HEK293 (cell line): ENCODE results near the gene LASP1.
A peak's percentile ranks its signal among the peaks of the same experiment; 100 is the strongest.

Source experiments
- CTCF ChIA-PET: fragments of 350-600 bp; formaldehyde crosslinking; extraction: SDS; loops from one replicate; lab custom pipeline; 2021; ENCODE audit warnings: antibody characterized with exemption; lab: Yijun Ruan, JAX
- POLR2A ChIA-PET: fragments of 300-600 bp; formaldehyde crosslinking; extraction: SDS; loops from one replicate; lab custom pipeline; 2020; ENCODE audit warnings: antibody characterized with exemption, inconsistent platforms; lab: Yijun Ruan, JAX
- H3K27ac ChIP-seq: fragments of 200-500 bp; sonication (Bioruptor generic); 2 replicates; pipeline ENCODE4 v1.5.1; 2014; ENCODE audit warnings: low read depth, low read length, control low read depth, inconsistent platforms; ENCODE audit errors: extremely low read depth
- H3K36me3 ChIP-seq, 2 experiments: fragments of 200-500 bp in 1 of 2; sonication (Bioruptor generic) in 1 of 2; 1 replicate in 1 of 2; 2 replicates in 1 of 2; pipeline ENCODE4 v1.5.1; 2014 to 2017; ENCODE audit warnings: inconsistent platforms in 2 of 2, low read length in 2 of 2; ENCODE audit not compliant: control insufficient read depth in 2 of 2, insufficient read depth in 1 of 2
- H3K4me1 ChIP-seq: fragments of 200-500 bp; sonication (Bioruptor generic); 2 replicates; pipeline ENCODE4 v1.5.1; 2014; ENCODE audit warnings: mild to moderate bottlenecking, low read length, inconsistent platforms; ENCODE audit not compliant: control insufficient read depth, insufficient read depth
- H3K4me3 ChIP-seq: 2 replicates; pipeline ENCODE4 v1.5.1; 2011; ENCODE audit warnings: low read depth, mild to moderate bottlenecking, control low read depth, low read length, moderate library complexity
- H3K9me3 ChIP-seq: fragments of 200-500 bp; sonication (Bioruptor generic); 2 replicates; pipeline ENCODE4 v1.5.1; 2014; ENCODE audit warnings: low read depth, low read length, inconsistent platforms; ENCODE audit not compliant: control insufficient read depth, insufficient read depth
- AEBP2 ChIP-seq: fragments of 450-650 bp; formaldehyde crosslinking; IDR thresholded peaks from 2 replicates; pipeline ENCODE4 v1.5.1; 2016; ENCODE audit warnings: missing biosample characterization, missing genetic modification characterization, borderline replicate concordance
- CTCF ChIP-seq: fragments of 450-650 bp; formaldehyde crosslinking; IDR thresholded peaks from 2 replicates; pipeline ENCODE4 v1.5.1; 2016; ENCODE audit warnings: missing biosample characterization, missing genetic modification characterization
- GLI4 ChIP-seq: fragments of 450-650 bp; formaldehyde crosslinking; IDR thresholded peaks from 2 replicates; pipeline ENCODE4 v1.5.1; 2016; ENCODE audit warnings: missing biosample characterization, missing genetic modification characterization
- HIC1 ChIP-seq: fragments of 450-650 bp; formaldehyde crosslinking; IDR thresholded peaks from 2 replicates; pipeline ENCODE4 v1.5.1; 2016; ENCODE audit warnings: missing biosample characterization, missing genetic modification characterization
- MZF1 ChIP-seq: fragments of 450-650 bp; formaldehyde crosslinking; IDR thresholded peaks from 2 replicates; pipeline ENCODE4 v1.5.1; 2017; ENCODE audit warnings: missing biosample characterization, missing genetic modification characterization, borderline replicate concordance
- OVOL3 ChIP-seq: fragments of 450-650 bp; formaldehyde crosslinking; IDR thresholded peaks from 2 replicates; pipeline ENCODE4 v1.5.1; 2016; ENCODE audit warnings: missing biosample characterization, missing genetic modification characterization
- PRDM1 ChIP-seq: fragments of 450-650 bp; formaldehyde crosslinking; IDR thresholded peaks from 2 replicates; pipeline ENCODE4; 2016; ENCODE audit warnings: missing biosample characterization, missing genetic modification characterization
- SP3 ChIP-seq: fragments of 450-650 bp; formaldehyde crosslinking; IDR thresholded peaks from 2 replicates; pipeline ENCODE4 v1.5.1; 2016; ENCODE audit warnings: missing biosample characterization, missing genetic modification characterization
- SP7 ChIP-seq: fragments of 450-650 bp; formaldehyde crosslinking; IDR thresholded peaks from 2 replicates; pipeline ENCODE4 v1.5.1; 2016; ENCODE audit warnings: missing biosample characterization, missing genetic modification characterization
- WT1 ChIP-seq: fragments of 450-650 bp; formaldehyde crosslinking; IDR thresholded peaks from 2 replicates; pipeline ENCODE4 v1.5.1; 2016; ENCODE audit warnings: missing biosample characterization, missing genetic modification characterization
- ZBTB17 ChIP-seq: fragments of 450-650 bp; formaldehyde crosslinking; IDR thresholded peaks from 2 replicates; pipeline ENCODE4 v1.5.1; 2016; ENCODE audit warnings: missing biosample characterization, missing genetic modification characterization
- ZBTB21 ChIP-seq: fragments of 450-650 bp; formaldehyde crosslinking; IDR thresholded peaks from 2 replicates; pipeline ENCODE4 v1.5.1; 2017; ENCODE audit warnings: missing biosample characterization, missing genetic modification characterization
- ZBTB48 ChIP-seq: fragments of 450-650 bp; formaldehyde crosslinking; IDR thresholded peaks from 2 replicates; pipeline ENCODE4 v1.5.1; 2016; ENCODE audit warnings: missing biosample characterization, missing genetic modification characterization
- ZEB2 ChIP-seq: fragments of 450-650 bp; formaldehyde crosslinking; IDR thresholded peaks from 2 replicates; pipeline ENCODE4 v1.5.1; 2016; ENCODE audit warnings: missing biosample characterization, missing genetic modification characterization
- ZFP37 ChIP-seq: fragments of 450-650 bp; formaldehyde crosslinking; IDR thresholded peaks from 2 replicates; pipeline ENCODE4 v1.5.1; 2016; ENCODE audit warnings: missing biosample characterization, missing genetic modification characterization
- ZNF133 ChIP-seq: fragments of 450-650 bp; formaldehyde crosslinking; IDR thresholded peaks from 2 replicates; pipeline ENCODE4 v1.5.1; 2016; ENCODE audit warnings: missing biosample characterization, missing genetic modification characterization
- ZNF169 ChIP-seq: fragments of 450-650 bp; formaldehyde crosslinking; IDR thresholded peaks from 2 replicates; pipeline ENCODE4 v1.5.1; 2016; ENCODE audit warnings: missing biosample characterization, missing genetic modification characterization
- ZNF239 ChIP-seq: fragments of 450-650 bp; formaldehyde crosslinking; IDR thresholded peaks from 2 replicates; pipeline ENCODE4 v1.5.1; 2016; ENCODE audit warnings: missing biosample characterization, missing genetic modification characterization
- ZNF24 ChIP-seq: fragments of 450-650 bp; formaldehyde crosslinking; IDR thresholded peaks from 2 replicates; pipeline ENCODE4 v1.5.1; 2016; ENCODE audit warnings: missing biosample characterization, missing genetic modification characterization
- ZNF26 ChIP-seq: fragments of 450-650 bp; formaldehyde crosslinking; IDR thresholded peaks from 2 replicates; pipeline ENCODE4 v1.5.1; 2016; ENCODE audit warnings: missing biosample characterization, missing genetic modification characterization
- ZNF280D ChIP-seq: fragments of 450-650 bp; formaldehyde crosslinking; IDR thresholded peaks from 2 replicates; pipeline ENCODE4 v1.5.1; 2016; ENCODE audit warnings: missing biosample characterization, missing genetic modification characterization
- ZNF366 ChIP-seq: fragments of 450-650 bp; formaldehyde crosslinking; conservative IDR thresholded peaks from 2 replicates; pipeline ENCODE4 v1.5.1; 2016; ENCODE audit warnings: missing biosample characterization, missing genetic modification characterization
- ZNF37A ChIP-seq: fragments of 450-650 bp; IDR thresholded peaks from 2 replicates; pipeline ENCODE4 v1.5.1; 2018; ENCODE audit warnings: missing biosample characterization, missing genetic modification characterization
- ZNF529 ChIP-seq: fragments of 450-650 bp; formaldehyde crosslinking; IDR thresholded peaks from 2 replicates; pipeline ENCODE4 v1.5.1; 2017; ENCODE audit warnings: missing genetic modification characterization, missing biosample characterization; ENCODE audit not compliant: insufficient replicate concordance
- ZNF660 ChIP-seq: fragments of 450-650 bp; IDR thresholded peaks from 2 replicates; pipeline ENCODE4 v1.5.1; 2018; ENCODE audit warnings: missing biosample characterization, mild to moderate bottlenecking, missing genetic modification characterization
- ZNF677 ChIP-seq: fragments of 450-650 bp; IDR thresholded peaks from 2 replicates; pipeline ENCODE4 v1.5.0; 2018; ENCODE audit warnings: missing biosample characterization, mild to moderate bottlenecking, missing genetic modification characterization, moderate library complexity
- ZNF830 ChIP-seq: fragments of 450-650 bp; IDR thresholded peaks from 2 replicates; pipeline ENCODE4 v1.5.0; 2018; ENCODE audit warnings: missing biosample characterization, missing genetic modification characterization, low read depth, mild to moderate bottlenecking, moderate library complexity
- ZNF837 ChIP-seq: fragments of 450-650 bp; formaldehyde crosslinking; IDR thresholded peaks from 2 replicates; pipeline ENCODE4 v1.5.1; 2016; ENCODE audit warnings: missing biosample characterization, missing genetic modification characterization
- ZSCAN23 ChIP-seq: fragments of 450-650 bp; formaldehyde crosslinking; IDR thresholded peaks from 2 replicates; pipeline ENCODE4 v1.5.1; 2016; ENCODE audit warnings: missing biosample characterization, missing genetic modification characterization

LASP1 gene

GRCh38 chr17:38868817-38869525 lies 887 bp upstream of the LASP1 start:
- Histone ChIP-seq H3K27ac (peak overlapping the region; percentile 96), H3K4me3 (peak overlapping the region; percentile 94), H3K4me1 (peaks cover 9% of the 10 kb centered on the region), H3K36me3 (no peaks in the 10 kb centered on the region), H3K9me3 (no peaks in the 10 kb centered on the region)
- CTCF ChIA-PET: interaction anchor here (0.7 to 5.8 kb wide), 5 partner anchors 15 to 1940 kb away, joined by 3 to 24 read pairs (median 4); partner anchors contain the start of gene RPL23
- POLR2A ChIA-PET: interaction anchor here (0.5 to 4.1 kb wide), 24 partner anchors 8 to 510 kb away, joined by 3 to 62 read pairs (median 8); partner anchors contain the start of genes LASP1NB, PIP4K2B, PLXDC1 and PSMB3
- peak; percentile 88 for TF ChIP-seq ZFP37 (tag by site-specific recombination)
- TF ChIP-seq SP7: peak; percentile 79
- TF ChIP-seq ZSCAN23 (tag by site-specific recombination): 0 out of 2 replicates have a peak, but pooled peaks have one; percentile 12
- no peak for TF ChIP-seq ZNF133 (tag by site-specific recombination)
- TF ChIP-seq ZNF24 (tag by site-specific recombination): 0 out of 2 replicates have a peak, but pooled peaks have one; percentile 57
- TF ChIP-seq SP3: 0 out of 2 replicates have a peak, but pooled peaks have one; percentile 51
- no peak for TF ChIP-seq ZNF830 (tag by site-specific recombination)
- peak; percentile 93 for TF ChIP-seq CTCF (tag by site-specific recombination)
- peak; percentile 49; the same call in 1 of the 2 replicates for TF ChIP-seq WT1 (tag by site-specific recombination)
- TF ChIP-seq ZNF837: no peak
- no peak for TF ChIP-seq GLI4 (tag by site-specific recombination)
- TF ChIP-seq ZNF366 (tag by site-specific recombination): peak; percentile 76
- TF ChIP-seq ZNF37A (tag by site-specific recombination): peak; percentile 50; the same call in 1 of the 2 replicates
- TF ChIP-seq ZNF677 (tag by site-specific recombination): no peak
- peak; percentile 78 for TF ChIP-seq ZEB2 (tag by site-specific recombination)
- TF ChIP-seq AEBP2 (tag by site-specific recombination): no peak
- TF ChIP-seq ZBTB21: 0 out of 2 replicates have a peak, but pooled peaks have one; percentile 30
- peak; percentile 57 for TF ChIP-seq ZBTB17
- peak; percentile 76 for TF ChIP-seq ZBTB48
- 0 out of 2 replicates have a peak, but pooled peaks have one; percentile 67 for TF ChIP-seq PRDM1 (tag by site-specific recombination)
- no peak for TF ChIP-seq ZNF280D (tag by site-specific recombination)
- TF ChIP-seq ZNF660 (tag by site-specific recombination): peak; percentile 92
- no peak for TF ChIP-seq ZNF239
- TF ChIP-seq HIC1 (tag by site-specific recombination): no peak
- no peak for TF ChIP-seq MZF1 (tag by site-specific recombination)
- no peak for TF ChIP-seq ZNF169 (tag by site-specific recombination)
- no peak for TF ChIP-seq ZNF26 (tag by site-specific recombination)
- no peak for TF ChIP-seq ZNF529 (tag by site-specific recombination)
- TF ChIP-seq OVOL3 (tag by site-specific recombination): no peak
